Fibroblast of mammary gland (primary cell): ENCODE measurements around the gene PPP6R2.

Experiments
- DNase-seq: peaks from one replicate; pipeline ENCODE4 v3.0.0-alpha.2; 2010; ENCODE audit warnings: low read depth
- H3K4me3 ChIP-seq: 2 replicates; pipeline ENCODE4 v1.5.1; 2011; ENCODE audit warnings: low read depth, mild to moderate bottlenecking, low read length, moderate library complexity; ENCODE audit not compliant: control insufficient read depth
- TF ChIP-seq, protein P1 (sequence below): conservative IDR thresholded peaks from 2 replicates; pipeline ENCODE4 v1.5.1; 2011; ENCODE audit warnings: low read depth, low read length, inconsistent platforms; ENCODE audit not compliant: control insufficient read depth, insufficient read depth

Gene PPP6R2

DNA sequence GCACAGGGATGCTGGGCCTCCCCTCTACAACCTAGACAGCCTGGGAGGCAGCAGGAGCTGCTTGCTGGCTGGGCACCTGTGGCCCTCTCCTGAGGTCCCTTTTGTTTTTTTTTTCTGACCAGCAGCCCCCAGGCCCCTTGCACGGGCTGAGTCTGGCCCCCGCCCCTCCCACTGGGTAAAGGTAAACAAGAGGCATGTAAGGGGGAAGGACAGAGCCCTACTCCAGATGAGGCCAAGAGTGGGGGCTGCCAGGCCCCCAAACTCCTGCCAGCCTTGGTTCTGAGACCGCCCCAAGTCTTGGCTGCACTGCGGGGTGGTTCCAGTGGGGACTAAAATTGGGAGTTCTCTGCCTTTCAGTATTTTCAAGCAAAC is 44.9 kb upstream of the PPP6R2 start:
- TF ChIP-seq, protein P1, sequence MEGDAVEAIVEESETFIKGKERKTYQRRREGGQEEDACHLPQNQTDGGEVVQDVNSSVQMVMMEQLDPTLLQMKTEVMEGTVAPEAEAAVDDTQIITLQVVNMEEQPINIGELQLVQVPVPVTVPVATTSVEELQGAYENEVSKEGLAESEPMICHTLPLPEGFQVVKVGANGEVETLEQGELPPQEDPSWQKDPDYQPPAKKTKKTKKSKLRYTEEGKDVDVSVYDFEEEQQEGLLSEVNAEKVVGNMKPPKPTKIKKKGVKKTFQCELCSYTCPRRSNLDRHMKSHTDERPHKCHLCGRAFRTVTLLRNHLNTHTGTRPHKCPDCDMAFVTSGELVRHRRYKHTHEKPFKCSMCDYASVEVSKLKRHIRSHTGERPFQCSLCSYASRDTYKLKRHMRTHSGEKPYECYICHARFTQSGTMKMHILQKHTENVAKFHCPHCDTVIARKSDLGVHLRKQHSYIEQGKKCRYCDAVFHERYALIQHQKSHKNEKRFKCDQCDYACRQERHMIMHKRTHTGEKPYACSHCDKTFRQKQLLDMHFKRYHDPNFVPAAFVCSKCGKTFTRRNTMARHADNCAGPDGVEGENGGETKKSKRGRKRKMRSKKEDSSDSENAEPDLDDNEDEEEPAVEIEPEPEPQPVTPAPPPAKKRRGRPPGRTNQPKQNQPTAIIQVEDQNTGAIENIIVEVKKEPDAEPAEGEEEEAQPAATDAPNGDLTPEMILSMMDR: no peak
- no peak overlapping the region for H3K4me3 ChIP-seq
- DNase-seq: no peak

DNA sequence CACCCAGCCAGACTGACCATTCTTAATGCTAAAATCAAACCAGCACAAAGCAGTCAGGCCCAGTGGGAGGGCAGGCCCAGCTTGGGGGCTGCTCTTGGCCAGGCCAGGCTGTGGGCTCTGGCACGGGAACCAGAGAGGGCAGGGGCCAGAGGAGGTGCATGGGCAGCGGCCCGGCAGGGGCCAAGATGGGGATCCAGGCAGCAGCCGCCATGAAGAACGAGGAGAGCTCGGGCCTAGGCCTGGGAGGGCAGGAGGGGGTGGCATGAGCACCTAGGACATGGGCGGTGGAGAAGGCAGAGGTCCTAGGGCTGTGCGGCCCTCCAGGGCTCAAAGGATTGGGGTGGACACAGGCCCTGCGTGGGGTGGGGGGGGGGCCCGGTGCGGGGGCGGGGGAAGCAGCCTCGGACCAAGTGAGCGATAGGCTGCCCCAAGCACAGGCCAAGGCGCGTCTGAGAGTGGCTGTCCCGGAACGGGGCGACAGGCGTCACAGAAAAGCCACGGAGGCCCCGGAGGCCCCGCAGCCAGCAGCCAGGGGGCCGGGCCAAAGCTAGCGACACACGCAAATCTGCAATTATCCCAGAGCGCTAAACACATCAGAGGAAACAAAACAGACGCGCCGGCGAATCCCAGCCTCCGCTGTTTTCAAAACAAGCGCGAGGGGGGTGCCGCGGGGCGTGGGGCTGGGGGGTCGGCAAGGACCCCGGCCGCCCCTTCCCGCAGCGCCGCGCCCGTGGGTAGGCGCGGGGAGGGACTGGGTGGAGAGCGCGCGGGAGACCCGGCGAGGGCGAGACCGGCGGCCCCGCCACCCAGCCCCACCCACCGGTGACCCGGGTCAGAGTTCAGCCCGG is 44.0 kb upstream of the PPP6R2 start:
- no peak overlapping the region for H3K4me3 ChIP-seq
- no peak for DNase-seq
- TF ChIP-seq, protein P1: no peak

DNA sequence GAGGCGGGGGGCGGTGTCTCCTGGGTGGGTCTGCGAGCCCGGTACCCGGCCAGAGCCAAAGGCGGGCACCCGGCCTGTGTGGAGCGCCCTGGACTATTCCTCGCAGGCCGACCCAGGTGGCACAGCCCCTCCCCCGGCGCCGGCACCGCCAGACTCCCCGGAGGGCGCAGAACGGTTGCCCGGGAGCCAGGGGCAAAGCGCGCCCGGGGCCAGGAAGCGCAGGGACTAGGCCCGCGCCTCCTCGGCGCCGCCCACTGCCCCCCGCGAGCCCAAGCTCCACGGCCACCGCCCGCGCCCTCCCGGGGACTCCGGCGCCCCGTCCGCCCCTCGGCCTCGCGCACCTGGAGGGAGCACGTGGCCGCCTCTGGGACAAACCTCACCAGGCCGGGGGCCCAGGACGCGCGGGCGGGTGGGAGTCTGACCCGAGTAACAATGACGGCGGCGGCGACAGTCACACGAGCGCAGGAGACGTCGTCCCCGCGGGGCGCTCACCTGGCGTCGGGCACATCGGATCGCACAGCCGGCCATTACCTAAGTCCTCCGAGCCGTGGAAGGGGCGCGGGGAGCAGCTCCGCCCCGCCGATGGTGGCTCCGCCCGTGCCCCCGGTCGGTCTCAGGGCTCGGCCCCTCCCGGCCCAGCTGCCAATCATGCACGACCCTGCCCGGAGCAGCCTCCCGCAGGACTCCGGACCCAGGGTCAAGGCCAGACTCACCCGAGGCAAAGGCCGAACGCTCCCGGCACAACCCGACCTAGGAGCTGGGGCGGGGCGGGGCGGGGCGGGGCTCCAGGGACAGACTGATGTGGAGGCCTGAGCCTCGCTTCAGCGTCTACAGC is 43.1 kb upstream of the PPP6R2 start:
- TF ChIP-seq, protein P1: no peak
- H3K4me3 ChIP-seq: no peak overlapping the region
- no peak for DNase-seq

DNA sequence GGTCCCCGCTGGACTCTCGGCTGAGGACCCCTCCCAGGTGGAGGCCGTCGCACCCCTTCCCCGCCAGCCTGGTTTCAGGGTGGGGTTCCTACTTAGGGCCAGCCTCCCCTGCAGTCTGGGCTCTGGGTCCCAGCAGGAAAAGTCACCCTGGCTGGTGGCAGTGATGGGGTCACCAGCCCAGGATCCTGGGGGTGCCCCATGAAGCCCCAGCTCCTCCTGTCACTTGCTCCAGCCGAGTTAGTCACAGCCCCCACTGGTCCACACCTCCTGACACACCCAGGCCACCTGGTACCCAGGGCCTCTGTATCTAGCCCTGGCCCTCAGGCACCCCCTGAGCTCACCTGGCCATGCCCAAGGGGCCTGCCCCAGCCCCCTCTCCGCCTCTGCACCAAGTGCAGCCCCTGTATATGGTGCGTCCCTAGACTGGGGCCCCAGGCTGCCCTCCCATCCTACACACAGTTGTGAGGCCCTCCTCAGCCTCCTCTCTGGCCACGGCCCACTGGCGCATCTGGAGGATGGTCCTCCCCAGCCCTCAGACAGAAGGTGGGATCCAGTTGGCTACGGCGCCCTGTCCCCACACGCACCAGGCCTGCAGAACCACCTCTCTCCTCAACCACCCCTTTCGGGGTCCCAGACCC is 42.4 kb upstream of the PPP6R2 start:
- TF ChIP-seq, protein P1: no peak
- H3K4me3 ChIP-seq: no peak overlapping the region
- no peak for DNase-seq

DNA sequence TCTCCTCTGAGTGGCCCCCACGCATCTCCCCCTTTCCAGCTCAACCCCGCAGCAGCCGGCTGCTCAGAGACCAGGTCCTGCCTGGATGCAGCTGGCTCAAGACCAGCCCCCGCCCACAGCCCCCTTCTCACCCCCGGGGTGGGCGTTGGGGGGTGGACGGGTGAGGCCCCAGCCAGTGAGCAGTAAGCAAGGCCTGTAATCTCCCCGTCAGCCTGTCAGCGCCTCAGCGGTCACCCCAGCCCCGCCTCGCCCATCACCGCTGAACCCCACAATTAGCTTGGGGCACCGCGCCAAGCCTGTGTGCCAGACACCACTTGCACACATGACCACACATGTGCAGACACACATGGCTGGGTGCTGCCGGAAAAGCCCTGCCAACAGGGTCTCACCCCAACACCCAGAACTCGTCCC is 41.5 kb upstream of the PPP6R2 start:
- TF ChIP-seq, protein P1: no peak
- H3K4me3 ChIP-seq: no peak overlapping the region

DNA sequence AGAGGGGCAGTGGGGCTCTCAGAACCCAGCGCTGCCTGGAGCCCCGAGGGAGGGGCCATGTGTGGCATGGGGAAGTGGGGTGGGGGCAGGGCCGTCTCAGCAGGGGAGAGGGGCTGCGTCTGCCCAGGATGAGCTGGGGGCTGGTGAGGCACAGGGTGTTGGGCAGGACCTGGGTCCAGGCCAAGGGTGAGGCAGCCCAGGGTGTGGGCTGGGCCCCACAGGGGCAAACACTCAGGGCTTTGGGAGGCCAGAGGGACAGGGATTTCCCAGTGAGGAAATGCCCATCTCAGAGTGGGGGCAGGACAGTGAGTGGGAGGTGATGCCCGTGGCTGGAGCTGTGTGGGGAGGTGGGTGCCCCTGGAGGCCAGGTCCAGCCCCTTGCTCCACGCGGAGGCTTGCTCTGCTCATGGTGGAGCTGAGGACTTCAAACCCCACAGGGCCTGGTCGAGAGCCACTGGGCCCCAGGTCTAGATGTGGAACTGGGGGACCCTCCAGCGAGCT is 41.0 kb upstream of the PPP6R2 start:
- TF ChIP-seq, protein P1: no peak
- DNase-seq: no peak
- H3K4me3 ChIP-seq: no peak overlapping the region

More for the DNA sequence above, 41.5 kb upstream of the PPP6R2 start:
- no peak for DNase-seq
